Esophagus muscularis mucosa (tissue), 4 donors: ENCODE results near the gene RHBDL3. TPM values are rescaled to one million over a fixed set of nuclear protein-coding genes. Genes with fewer than 3 reads are reported as not detected.

ENCODE experiments used
- DNase-seq: peaks from one replicate; pipeline ENCODE4 v3.0.0-alpha.2; 2017; ENCODE audit errors: extremely low spot score
- H3K27ac ChIP-seq, 4 donors: fragments of 200-600 bp; sonication (generic); replicated peaks in 1 of 4; 1 replicate in 3 of 4; 2 replicates in 1 of 4; pipeline ENCODE4 v1.5.1; 2016 to 2019; ENCODE audit warnings: mild to moderate bottlenecking in 1 of 4
- H3K27me3 ChIP-seq, 4 donors: fragments of 200-600 bp; sonication (generic); one replicate each; pipeline versions ENCODE4 v1.5.1 to v1.6.0; 2016 to 2019
- H3K36me3 ChIP-seq, 4 donors: fragments of 200-600 bp; sonication (generic); one replicate each; pipeline ENCODE4 v1.5.1; 2016 to 2019
- H3K4me1 ChIP-seq, 4 donors: fragments of 200-600 bp; sonication (generic); one replicate each; pipeline ENCODE4 v1.5.1; 2016 to 2019
- H3K4me3 ChIP-seq, 4 donors: fragments of 200-600 bp; sonication (generic); 1 replicate in 2 of 4; 2 replicates in 2 of 4; pipeline ENCODE4 v1.5.1; 2016 to 2019; ENCODE audit warnings: mild to moderate bottlenecking in 4 of 4, moderate library complexity in 1 of 4
- H3K9me3 ChIP-seq, 4 donors: fragments of 200-600 bp; sonication (generic); 1 replicate in 3 of 4; 2 replicates in 1 of 4; pipeline ENCODE4 v1.5.1; 2016 to 2019
- EP300 ChIP-seq: sonication (generic); formaldehyde crosslinking; IDR thresholded peaks from one replicate; pipeline ENCODE4 v1.6.1; 2017; ENCODE audit warnings: antibody characterized with exemption
- POLR2A ChIP-seq: fragments of 450-650 bp; IDR thresholded peaks from one replicate; pipeline ENCODE4 v1.6.1; 2017; ENCODE audit warnings: antibody characterized with exemption, moderate library complexity, mild to moderate bottlenecking, low read depth
- POLR2AphosphoS5 ChIP-seq, 2 donors: sonication (generic); formaldehyde crosslinking; IDR thresholded peaks; one replicate each; pipeline ENCODE4 v1.6.1; 2017; ENCODE audit warnings: antibody characterized with exemption in 2 of 2
- WGBS: methylation state at CpG from one replicate; pipeline ENCODE4 v1.1.5; 2018; 5-methylcytosine and 5-hydroxymethylcytosine counted together
- intact Hi-C: fragments of 100-400 bp; cut with DNase I; formaldehyde crosslinking; loops from one replicate; pipeline ENCODE4 v1.15.1; 2023
- total RNA-seq, 4 donors: library from RNA; depleted of rRNA; stranded (reverse); fragments of >200 nt; gene quantifications; one replicate each; pipeline versions ENCODE4 v1.1.0 to v1.2.1, GENCODE V29; 2016
- TF ChIP-seq, protein P1 (sequence below), 3 experiments: fragments of 200-600 bp in 2 of 3; fragments of 450-650 bp in 1 of 3; sonication (generic) in 2 of 3; IDR thresholded peaks; one replicate each; pipeline ENCODE4 v1.5.1; 2017 to 2019; ENCODE audit warnings: antibody characterized with exemption in 3 of 3, mild to moderate bottlenecking in 2 of 3, moderate library complexity in 1 of 3

Gene RHBDL3
- total RNA-seq, 4 donors from 2014 or later = 0.42 to 2.1 (median 1.0) TPM

- TF ChIP-seq, protein P1, sequence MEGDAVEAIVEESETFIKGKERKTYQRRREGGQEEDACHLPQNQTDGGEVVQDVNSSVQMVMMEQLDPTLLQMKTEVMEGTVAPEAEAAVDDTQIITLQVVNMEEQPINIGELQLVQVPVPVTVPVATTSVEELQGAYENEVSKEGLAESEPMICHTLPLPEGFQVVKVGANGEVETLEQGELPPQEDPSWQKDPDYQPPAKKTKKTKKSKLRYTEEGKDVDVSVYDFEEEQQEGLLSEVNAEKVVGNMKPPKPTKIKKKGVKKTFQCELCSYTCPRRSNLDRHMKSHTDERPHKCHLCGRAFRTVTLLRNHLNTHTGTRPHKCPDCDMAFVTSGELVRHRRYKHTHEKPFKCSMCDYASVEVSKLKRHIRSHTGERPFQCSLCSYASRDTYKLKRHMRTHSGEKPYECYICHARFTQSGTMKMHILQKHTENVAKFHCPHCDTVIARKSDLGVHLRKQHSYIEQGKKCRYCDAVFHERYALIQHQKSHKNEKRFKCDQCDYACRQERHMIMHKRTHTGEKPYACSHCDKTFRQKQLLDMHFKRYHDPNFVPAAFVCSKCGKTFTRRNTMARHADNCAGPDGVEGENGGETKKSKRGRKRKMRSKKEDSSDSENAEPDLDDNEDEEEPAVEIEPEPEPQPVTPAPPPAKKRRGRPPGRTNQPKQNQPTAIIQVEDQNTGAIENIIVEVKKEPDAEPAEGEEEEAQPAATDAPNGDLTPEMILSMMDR (IDR thresholded peaks at IDR 0.05) = no peak
- no peak for TF ChIP-seq POLR2AphosphoS5 (IDR thresholded peaks at IDR 0.05)
- TF ChIP-seq POLR2A = no peak
- TF ChIP-seq EP300 = no peak
- WGBS = 56% methylated on average over 13 of the region's 19 CpGs
- Histone ChIP-seq H3K36me3 (no peaks in the 10 kb centered on the region), H3K27ac (no peak overlapping the region), H3K4me3 (no peak overlapping the region), H3K9me3 (no peaks in the 10 kb centered on the region), H3K4me1 (peaks cover 0 to 8% (median 2%) of the 10 kb centered on the region in 4 donors), H3K27me3 (peaks cover 0 to 37% (median 2%) of the 10 kb centered on the region in 4 donors)
- intact Hi-C loops = no loop called here
- DNase-seq = no peak
These were observed 9.7 kb downstream of the RHBDL3 start for GRCh38 chr17:32275060-32276042.

DNA sequence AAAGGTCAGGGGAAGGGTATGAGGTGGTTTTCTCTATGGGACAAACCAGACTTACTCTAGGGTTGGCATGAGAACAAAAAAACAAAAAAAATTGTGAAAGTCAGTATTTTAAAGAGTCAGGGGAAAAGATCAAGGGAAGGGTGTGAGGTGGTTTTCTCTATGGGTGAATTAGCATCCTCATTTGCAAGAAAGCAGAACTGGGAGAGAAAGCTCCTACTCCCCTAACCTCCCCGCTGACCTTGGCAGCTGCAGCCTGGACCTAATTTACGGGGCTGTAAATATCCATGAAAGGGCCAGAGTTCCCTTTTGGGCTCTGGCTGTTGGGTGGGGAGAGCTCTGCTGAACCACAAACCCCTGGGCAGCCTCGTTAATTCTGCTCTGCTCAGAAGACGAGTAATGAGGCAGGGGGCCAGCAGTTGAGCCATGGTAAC is 10.6 kb downstream of the RHBDL3 start:
- H3K36me3 ChIP-seq = no peaks in the 10 kb centered on the region
- intact Hi-C loops = no loop called here
- no peak for TF ChIP-seq POLR2AphosphoS5 (IDR thresholded peaks at IDR 0.05)
- TF ChIP-seq POLR2A = no peak
- no peak for TF ChIP-seq EP300
- TF ChIP-seq, protein P1 (IDR thresholded peaks at IDR 0.05) = no peak
- DNase-seq = no peak
- no peaks in the 10 kb centered on the region for H3K9me3 ChIP-seq
- no peak overlapping the region for H3K4me3 ChIP-seq
- peaks cover 0 to 16% (median 3%) of the 10 kb centered on the region in 4 donors for H3K4me1 ChIP-seq
- H3K27me3 ChIP-seq = peaks cover 0 to 40% (median 2%) of the 10 kb centered on the region in 4 donors
- 80% methylated on average over 4 of the region's 4 CpGs for WGBS
- H3K27ac ChIP-seq = no peak overlapping the region

GRCh38 chr17:32277284-32277683 is 11.7 kb downstream of the RHBDL3 start:
- intact Hi-C loops = no loop called here
- H3K27ac ChIP-seq = no peak overlapping the region
- no peaks in the 10 kb centered on the region for H3K36me3 ChIP-seq
- TF ChIP-seq POLR2AphosphoS5 (IDR thresholded peaks at IDR 0.05) (no peak), POLR2A (no peak), EP300 (no peak)
- TF ChIP-seq, protein P1 (IDR thresholded peaks at IDR 0.05) = no peak
- H3K9me3 ChIP-seq = no peaks in the 10 kb centered on the region
- no peak overlapping the region for H3K4me3 ChIP-seq
- H3K27me3 ChIP-seq = peaks cover 0 to 45% (median 2%) of the 10 kb centered on the region in 4 donors
- 77% methylated on average over 3 of the region's 6 CpGs for WGBS
- no peak for DNase-seq
- peaks cover 0 to 19% (median 4%) of the 10 kb centered on the region in 4 donors for H3K4me1 ChIP-seq

DNA sequence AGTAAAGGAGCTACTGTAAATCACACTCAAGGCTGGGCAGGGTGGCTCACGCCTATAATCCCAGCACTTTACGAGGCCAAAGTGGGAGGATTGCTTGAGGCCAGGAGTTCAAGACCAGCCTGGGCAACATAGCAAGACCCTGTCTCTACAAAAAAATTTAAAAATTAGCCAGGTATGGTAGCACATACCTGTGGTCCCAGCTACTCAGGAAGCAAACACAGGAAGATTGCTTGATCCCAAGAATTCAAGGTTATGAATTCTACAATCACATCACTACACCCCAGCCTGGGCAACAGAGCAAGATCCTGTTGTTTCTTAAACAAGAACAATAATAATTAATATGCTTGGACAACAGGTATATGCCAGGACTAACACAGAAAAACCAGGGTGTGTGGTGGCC is 13.2 kb downstream of the RHBDL3 start:
- intact Hi-C loops = no loop called here
- Histone ChIP-seq H3K4me1 (peaks cover 0 to 19% (median 4%) of the 10 kb centered on the region in 4 donors), H3K4me3 (no peak overlapping the region), H3K9me3 (no peaks in the 10 kb centered on the region), H3K27me3 (peaks cover 0 to 31% (median 2%) of the 10 kb centered on the region in 4 donors), H3K27ac (no peak overlapping the region), H3K36me3 (no peaks in the 10 kb centered on the region)
- no peak for DNase-seq
- 100% methylated on average over 2 of the region's 2 CpGs for WGBS
- no peak for TF ChIP-seq POLR2AphosphoS5 (IDR thresholded peaks at IDR 0.05)
- no peak for TF ChIP-seq POLR2A
- TF ChIP-seq EP300 = no peak
- TF ChIP-seq, protein P1 (IDR thresholded peaks at IDR 0.05) = no peak
